NCI-H2196 treated with DMSO at 0.1 percent for 48 hours (cell line): ENCODE data around the gene MCRIP2.

Source experiments
- DNase-seq: peaks from one replicate; lab custom pipeline; 2025; ENCODE audit not compliant: unreplicated experiment; lab: John Stamatoyannopoulos, UW

MCRIP2 gene

DNA sequence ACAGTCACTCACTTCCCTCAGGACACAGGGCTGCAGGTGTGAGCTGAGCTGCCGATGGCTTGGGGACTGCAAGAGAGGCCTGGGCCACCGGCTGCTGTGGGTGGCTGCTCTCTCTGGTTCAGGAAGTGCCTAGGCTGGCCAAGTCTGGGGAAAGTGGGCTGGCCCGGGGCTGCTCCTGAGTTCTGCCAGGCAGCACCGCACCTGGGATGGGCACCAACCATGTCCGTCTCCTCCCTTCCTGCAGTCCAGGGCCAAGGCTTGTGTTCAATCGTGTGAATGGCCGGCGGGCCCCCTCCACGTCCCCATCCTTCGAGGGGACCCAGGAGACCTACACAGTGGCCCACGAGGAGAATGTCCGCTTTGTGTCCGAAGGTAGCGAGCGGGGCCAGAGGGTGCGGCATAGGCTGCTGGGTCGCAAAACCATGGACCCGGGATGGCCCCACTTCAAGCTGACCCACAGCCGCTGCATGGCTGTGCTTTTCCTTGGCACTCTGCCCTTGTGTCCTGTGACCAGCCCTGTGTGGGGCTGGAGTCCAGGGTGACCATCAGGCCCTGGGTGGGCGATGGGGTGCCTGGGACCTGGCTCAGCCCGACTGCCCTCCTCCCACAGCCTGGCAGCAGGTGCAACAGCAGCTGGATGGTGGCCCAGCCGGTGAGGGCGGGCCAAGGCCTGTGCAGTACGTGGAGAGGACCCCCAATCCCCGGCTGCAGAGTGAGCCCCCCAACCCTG, 5.7 kb downstream of the MCRIP2 start:
- no peak for DNase-seq

DNA sequence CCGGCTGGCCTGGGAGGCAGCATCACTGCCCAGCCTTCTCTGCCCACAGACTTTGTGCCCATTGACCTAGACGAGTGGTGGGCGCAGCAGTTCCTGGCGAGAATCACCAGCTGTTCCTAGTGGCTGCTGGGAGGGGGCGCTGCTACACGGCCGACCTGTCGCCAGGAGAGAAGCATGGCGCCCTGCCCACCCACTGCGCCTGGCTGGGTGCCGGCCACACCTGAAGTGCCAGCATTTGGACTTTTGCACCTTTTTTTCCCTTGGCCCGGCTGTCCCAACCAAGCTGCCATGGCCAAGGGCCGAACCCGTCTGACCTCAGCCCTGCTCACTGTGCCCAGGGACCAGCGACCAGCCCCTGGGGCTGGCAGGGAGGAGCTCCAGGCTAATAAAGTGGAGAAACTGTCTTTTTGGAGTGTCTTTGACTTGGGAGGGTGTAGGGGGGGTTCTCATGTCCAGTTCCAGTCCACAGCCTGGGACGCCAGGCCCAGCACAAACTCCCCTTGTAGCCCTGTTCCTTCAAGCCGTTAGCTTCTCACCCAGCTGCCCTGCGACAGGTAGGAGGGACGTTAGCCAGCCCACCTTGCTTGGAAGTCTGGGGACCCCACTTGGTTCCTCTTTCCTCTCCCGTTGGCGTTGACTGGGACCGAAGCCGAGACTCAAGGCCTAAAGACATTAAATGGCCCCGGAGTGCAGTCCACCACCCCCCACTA, 6.6 kb downstream of the MCRIP2 start:
- peak; percentile 61 for DNase-seq

DNA sequence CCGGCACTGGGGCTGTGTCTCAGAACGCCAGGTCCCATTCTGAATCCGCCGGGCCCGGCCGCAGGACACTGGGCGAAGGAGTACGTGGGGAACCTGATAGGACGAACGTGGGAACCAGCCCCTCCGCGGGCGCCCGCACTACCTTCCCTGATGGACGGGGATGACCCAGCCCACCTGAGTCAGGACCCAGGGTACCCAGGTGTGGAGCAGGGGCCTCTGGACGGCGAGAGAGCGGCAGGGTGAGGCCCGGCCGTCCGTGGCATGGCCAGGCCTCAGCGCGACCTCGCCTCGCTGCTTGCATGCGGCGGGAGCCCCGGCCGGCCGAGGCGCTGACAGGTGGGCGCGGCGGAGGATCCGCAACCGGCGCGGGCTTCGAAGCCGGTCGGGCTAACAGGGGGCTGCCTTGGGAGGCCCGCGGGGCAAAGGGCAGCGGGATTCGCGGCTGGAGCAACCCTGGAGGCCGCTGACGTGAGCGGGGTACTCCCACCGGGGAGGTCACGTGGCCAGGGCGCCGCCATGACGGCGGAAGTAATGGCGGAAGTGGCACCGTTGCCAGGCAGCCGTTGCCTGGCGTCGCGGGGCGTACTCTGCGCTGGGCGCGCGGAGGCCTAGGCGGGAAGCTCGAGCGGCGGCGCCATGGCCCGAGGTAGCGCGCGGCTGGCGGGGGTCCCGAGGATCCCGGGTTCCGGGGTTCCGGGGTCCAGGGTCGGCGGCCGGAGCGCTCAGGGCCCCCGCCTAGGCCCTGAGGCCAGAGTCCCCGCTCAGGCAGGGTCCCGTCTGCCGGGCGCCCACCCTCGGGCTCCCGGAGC, 7.4 kb downstream of the MCRIP2 start, which contains the start of gene WDR90:
WDR90 (plus strand) TSS at position 585 of the 809 bp plus-strand sequence; CDS start at position 637, 52 bp downstream.
- peak; percentile 80 for DNase-seq

DNA sequence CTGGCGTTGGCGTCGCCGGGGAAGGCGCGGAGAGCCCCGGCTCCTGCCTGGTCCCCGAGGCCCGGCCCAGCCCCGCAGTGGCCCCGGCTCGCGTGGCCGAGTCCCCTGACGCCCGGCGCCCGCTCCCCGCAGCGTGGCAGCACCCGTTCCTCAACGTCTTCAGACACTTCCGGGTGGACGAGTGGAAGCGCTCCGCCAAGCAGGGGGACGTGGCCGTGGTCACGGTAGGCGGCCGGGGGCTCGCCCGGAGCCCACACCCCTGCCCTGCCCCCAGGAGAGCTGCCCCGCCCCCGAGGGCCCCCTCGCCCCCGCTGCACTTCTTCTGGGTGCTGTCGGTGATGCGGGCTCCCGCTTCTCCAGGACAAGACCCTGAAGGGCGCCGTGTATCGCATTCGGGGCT, 8.0 kb downstream of the MCRIP2 start:
- DNase-seq: no peak

DNA sequence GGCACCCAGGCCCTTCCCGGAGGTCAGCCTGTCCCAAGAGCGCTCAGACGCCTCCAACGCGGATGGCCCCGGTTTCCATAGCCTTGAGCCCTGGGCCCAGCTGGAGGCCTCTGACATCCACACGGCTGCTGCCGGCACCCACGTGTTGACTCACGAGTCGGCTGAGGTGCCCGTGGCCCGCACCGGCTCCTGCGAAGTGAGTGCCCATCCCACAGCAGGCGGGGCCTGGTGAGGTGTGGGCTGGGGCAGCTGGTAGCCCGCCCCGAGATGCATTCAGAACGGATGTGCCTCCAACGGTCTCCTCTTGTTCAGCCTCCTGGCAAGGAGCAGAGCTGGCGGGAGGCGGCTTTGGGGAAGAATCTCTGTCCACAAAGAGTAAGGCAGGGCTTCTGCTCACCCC, 10.2 kb downstream of the MCRIP2 start:
- DNase-seq: no peak

DNA sequence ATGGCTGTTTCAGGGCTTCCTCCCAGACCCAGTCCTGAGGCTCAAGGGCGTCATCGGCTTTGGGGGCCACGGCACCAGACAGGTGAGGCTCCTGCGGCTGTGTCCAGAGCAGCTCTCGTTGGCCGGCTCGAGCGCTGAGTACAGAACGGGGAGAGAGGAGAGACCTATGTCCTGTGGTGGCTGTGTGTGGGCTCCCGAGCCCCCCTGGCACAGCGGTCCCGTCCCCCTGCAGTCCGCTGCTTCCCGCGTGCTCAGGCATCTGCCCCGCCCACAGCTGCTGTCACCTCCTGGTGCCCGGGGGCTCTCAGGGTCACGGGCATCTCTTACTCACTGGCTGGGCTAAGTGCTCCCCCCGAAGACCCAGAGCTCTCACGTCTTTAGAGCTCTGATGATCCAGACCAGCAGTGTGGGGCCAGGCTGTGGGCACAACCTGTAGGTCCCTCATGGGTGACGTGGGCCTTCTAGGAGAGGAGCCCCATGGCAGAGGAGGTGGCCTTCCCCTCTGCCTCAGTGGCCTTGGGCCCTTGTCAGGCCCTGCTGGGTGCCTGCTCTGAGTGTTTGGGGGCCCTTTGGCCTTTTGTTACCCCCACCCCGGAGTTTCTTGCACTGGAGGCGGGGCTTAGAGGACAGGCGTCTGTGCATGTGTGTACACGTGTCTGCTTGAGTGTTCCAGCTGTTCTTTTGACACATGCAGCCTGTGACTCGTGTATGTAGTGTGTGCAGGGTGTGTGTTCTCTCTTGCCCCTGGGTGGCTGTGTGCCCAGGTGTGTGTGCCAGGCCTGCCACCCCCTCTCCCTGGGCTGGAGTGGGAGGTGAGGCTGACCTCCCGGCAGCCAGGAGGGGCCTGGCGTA, 11.1 kb downstream of the MCRIP2 start:
- no peak for DNase-seq

DNA sequence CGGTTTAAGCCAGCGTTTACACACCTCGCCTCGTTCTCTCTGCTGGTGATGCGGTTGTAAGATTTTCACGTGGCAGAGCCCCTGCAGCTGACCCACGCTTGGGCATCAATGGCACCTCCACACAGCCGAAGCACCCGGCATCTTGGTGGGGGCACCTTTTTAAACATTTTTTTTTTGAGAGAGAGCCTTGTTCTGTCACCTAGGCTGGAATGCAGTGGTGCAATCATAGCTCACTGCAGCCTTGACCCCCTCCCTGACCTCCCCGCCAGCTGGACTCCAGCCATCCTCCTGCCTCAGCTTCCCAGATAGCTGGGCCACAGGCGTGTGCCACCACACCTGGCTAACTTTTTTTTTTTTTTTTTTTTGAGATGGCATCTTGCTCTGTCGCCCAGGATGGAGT, 12.4 kb downstream of the MCRIP2 start:
- no peak for DNase-seq

DNA sequence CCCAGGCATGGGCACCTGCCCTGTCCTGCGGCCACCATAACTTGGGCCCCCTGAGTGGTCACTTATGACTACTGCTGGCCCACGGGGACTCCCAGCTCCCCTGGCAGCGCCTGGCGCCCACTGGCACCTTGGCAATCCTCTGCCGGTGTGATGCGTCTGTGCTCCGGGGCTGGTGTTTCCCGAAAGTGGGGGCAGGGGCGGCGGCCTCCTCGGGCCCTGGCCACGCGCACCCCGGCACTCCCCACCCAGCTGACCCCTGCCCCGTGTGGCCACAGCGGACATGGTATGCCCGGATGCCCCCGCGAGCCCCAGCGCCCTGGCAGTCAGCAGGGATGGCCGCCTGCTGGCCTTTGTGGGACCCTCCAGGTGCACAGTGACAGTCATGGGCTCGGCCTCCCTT, 15.9 kb downstream of the MCRIP2 start:
- no peak for DNase-seq

DNA sequence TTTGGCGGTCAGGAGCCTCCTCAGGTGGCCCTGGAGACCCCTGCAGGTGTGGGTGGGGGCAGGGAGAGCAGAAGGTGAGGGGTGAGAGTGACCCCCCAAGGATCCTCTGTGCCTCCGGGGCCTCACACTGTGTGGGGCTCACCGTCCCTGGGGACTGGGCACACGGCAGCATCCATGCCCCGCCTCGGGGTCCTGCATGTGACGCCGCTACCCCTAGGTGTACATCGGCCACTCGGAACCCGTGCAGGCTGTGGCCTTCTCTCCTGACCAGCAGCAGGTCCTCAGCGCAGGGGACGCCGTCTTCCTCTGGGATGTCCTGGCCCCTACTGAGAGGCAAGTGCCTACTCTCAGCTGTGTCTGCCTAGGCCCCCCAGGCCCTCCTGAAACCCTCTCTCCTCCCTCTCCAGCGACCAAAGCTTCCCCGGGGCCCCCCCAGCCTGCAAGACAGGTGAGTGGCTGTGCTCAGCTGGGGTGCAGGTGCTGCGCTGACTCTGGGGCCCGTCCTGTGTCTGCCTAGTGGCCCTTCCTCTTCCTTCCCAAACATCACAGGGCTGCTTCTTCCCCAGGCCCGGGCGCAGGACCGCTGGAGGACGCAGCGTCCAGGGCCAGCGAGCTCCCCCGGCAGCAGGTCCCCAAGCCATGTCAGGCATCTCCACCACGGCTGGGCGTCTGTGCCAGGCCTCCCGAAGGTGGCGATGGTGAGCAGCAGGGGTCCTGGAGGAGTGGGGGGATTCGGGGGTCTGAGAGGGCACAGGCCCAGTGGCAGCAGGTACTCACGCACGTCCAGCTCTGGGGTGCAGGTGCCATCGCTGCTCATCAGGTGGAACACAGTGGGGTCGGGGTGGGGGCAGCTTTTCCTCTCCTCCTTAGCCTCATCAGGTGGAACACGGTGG, 17.3 kb downstream of the MCRIP2 start:
- DNase-seq: no peak

DNA sequence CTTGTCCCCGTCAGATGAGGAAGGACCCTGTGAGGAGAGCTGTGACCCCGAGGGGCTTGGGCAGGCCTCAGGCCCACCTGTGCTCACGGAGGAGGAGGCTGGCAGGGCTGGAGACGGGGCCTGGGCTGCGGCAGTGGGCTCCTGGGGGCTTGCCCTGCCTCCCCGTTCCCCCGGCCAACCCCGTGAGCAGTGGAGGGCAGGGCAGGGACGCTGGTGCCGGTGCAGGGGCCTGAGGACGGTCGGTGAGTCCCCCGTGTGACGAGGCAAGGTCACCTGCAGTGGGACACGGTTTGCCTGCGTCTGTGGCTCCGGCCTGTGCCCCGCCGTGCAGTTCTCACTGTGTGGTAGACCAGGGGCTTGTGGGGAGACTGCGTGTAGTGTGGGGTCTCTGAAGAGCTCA, 18.0 kb downstream of the MCRIP2 start:
- no peak for DNase-seq

DNA sequence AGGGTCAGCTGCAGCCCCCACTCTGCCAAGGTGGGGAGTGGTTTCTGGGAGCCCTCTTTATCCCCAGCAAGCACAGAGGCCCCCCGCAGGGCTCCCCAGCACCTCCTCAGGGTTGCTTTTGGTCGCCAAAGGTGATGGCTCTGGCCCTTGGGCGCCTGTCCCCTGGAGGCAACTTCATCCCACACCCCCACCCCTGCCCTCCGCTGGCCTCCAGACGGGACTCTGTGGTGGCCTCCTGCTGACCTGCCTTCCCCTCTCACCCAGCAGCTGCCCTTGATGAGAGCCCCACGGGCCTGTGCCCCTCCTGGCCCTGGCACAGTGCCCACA, 18.5 kb downstream of the MCRIP2 start:
- DNase-seq: no peak

DNA sequence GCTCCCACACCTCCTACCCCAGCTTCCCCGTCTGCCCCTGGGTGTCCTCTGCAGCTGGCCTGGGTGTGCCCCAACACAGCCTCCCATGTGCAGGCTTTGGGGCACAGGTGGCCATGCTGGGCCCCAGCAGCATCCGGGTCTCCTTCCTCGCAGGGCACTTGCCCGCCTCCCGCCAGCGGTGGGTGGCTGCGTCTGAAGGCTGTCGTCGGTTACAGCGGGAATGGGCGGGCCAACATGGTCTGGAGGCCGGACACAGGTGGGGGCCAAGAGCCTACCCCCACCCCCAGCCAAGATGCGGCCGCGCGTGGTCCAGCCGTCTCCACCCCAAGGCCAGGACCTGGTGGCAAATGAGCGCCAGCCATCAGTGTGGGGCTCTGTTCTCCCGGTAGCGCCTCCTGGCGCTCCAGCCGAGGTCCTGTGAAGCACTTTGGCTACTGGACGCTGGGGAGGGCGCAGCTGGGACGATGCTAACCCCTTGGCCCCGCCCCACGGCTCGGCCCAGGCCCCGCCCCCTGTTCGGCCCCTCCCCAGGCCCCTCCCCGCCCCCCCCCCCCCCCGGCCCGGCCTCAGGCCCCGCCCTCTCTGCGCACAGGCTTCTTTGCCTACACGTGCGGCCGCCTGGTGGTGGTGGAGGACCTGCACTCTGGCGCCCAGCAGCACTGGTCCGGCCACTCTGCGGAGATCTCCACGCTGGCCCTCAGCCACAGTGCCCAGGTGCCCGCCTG, 19.0 kb downstream of the MCRIP2 start:
- peak; percentile 94 for DNase-seq

DNA sequence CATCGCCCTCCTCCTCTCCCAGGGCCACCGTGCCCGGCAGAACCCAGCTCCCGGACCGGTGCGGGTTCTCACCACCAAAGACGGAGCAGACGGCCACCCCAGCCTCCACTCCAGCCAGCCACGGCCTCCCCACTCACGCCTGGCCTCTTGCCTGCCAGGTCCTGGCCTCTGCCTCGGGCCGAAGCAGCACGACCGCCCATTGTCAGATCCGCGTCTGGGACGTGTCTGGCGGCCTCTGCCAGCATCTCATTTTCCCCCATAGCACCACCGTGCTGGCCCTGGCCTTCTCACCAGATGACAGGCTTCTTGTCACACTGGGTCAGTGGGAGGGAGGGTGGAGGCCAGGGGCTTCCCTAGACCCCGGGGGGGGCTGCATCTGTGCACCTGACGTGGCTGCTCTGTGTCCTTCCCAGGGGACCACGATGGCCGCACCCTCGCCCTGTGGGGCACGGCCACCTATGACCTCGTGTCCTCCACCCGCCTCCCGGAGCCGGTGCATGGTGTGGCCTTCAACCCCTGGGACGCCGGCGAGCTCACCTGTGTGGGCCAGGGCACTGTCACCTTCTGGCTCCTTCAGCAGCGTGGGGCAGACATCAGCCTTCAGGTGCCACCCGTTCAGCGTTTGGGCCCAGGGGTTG, 19.7 kb downstream of the MCRIP2 start:
- no peak for DNase-seq

DNA sequence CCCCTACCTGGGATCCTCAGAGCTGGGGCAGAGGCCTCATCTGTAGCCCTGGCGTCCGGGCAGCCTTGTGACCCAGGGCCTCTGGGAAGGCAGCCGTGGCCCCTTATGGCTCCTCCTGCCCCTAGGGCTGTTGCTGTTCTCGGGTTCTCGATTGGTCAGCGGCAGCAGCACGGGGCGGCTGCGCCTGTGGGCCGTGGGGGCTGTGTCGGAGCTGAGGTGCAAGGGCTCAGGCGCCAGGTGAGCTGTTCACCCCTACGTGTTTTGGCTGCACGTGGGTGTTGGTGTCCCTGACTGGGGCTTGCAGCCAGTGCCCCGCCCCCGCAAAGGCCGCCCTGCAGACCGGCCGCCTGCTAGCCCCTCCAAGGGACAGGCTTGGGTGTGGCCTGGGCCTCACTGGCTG, 20.5 kb downstream of the MCRIP2 start:
- DNase-seq: no peak

DNA sequence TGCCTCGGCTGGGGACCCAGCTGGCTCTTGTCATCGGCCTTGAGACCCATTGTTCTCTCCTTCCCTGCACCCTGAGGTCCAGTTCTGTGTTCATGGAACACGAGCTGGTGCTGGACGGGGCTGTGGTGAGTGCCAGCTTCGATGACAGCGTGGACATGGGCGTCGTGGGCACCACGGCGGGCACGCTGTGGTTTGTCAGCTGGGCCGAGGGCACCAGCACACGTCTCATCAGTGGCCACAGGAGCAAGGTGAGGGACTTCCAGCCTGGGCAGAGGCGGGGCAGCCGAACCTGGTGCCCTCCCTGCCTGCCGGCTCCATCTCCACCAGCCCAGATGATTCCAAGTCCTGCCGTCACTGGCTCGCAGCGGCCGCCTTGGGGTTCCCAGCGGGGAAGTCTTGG, 21.0 kb downstream of the MCRIP2 start:
- no peak for DNase-seq

DNA sequence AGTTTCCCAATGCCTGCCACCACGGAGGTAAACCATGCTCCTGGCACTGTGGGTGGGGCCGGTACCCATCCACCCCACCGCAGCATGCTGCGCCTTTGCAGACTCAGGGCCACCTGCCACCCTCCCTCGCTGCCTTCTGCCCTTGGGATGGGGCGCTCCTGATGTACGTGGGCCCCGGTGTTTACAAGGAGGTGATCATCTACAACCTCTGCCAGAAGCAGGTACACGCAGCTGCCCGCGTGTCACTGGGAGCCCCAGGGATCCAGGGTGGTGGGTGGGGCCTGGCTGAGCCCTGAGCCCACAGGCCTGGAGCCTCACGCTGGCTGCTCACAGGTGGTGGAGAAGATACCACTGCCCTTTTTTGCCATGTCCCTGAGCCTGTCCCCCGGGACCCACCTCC, 24.9 kb downstream of the MCRIP2 start:
- no peak for DNase-seq

DNA sequence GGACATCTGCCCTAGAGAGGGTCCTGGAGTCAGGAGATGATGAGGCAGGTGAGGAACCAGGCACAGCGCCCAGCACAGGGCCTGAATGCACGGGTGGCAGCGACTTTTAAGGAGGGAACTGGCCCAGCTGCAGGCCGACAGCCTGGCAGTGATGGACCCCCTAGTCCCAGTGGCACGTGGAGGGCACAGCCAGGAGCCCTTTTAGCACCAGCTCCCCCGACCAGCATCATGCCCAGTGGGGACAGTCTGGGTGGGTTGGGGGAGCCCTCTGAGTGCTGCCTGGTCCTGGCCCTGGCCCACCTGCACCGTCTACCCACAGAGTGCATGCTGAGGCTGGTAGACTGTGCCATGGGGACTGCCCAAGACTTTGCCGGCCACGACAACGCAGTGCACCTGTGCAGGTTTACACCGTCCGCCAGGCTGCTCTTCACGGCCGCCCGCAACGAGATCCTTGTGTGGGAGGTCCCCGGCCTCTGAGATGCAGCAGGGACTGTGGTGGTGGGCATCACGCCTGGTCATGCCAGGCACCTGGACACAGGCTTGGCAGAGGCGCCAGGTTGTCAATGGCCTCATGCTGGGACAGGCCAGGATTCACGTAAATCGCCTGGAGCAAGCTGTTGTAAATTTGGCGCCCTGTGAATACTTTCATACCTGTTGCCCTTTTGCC, 25.6 kb downstream of the MCRIP2 start:
- DNase-seq: no peak

DNA sequence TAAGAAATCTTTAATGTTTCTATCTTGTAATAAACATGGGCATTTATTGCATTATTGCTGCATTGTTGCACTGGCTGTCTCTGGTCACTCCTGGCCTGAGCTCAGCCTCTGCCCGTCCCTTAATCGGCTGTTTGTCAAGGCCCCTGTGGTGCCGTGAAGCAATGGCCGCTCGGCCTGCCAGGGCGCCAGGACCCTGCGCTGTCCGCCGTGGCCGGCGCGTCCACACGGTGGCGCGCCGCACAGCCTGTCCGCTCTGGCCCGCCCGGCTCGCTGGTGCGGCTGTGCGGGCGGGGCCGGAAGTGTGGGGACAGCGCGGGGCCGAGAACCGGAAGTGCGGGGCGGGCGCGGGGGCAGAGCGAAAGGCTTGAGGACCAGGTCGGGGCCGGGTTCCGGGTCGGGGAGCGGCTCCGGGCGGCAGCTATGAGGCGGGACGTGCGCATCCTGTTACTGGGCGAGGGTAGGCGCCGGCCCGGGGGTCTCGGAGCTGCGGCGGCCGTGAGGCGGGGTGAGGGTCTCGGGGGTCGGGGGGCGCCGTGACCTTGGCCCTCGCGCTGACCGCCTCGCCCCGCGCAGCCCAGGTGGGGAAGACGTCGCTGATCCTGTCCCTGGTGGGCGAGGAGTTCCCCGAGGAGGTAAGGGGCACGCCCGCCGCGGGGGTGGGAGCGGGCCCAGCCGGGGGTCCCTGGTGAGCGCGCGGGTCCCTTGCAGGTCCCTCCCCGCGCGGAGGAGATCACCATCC, 26.3 kb downstream of the MCRIP2 start, which contains the start of gene RHOT2:
RHOT2 (plus strand) TSS at position 353 of the 739 bp plus-strand sequence; CDS start at position 421, 68 bp downstream.
- peak; percentile 81 for DNase-seq
